NCI-H2107 treated with DMSO at 0.1 percent for 48 hours (cell line): ENCODE measurements around the gene ITGB5.
"Not testable (repeated sequence)": the region's sequence is repeated elsewhere in the genome, so short reads cannot be mapped to it uniquely, and the experiment has no call there.

Source experiments
- DNase-seq: peaks from one replicate; lab custom pipeline; 2025; ENCODE audit not compliant: unreplicated experiment; lab: John Stamatoyannopoulos, UW

ITGB5 gene

DNA sequence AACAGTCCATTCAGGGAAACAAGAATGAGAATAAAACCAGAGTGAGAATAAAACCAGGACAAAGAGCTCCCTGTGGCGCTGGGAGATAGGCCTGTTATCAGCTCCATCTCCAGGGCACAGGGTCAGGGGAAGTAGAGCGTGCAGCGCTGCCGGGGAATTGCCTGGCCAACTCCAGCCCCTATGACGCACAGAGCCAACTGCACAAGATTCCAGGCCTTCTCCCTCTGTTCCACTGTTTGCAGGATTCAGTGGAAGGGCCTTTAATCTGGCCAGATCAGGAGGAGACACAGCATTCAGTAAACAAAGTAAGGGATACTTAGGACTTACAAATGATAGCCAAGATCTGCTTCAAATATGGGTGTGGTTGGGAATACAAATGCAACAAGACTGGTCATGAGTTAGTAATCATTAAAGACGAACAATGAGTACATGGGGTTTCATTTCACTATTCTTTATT, 49.4 kb downstream of the ITGB5 start:
- no peak for DNase-seq

DNA sequence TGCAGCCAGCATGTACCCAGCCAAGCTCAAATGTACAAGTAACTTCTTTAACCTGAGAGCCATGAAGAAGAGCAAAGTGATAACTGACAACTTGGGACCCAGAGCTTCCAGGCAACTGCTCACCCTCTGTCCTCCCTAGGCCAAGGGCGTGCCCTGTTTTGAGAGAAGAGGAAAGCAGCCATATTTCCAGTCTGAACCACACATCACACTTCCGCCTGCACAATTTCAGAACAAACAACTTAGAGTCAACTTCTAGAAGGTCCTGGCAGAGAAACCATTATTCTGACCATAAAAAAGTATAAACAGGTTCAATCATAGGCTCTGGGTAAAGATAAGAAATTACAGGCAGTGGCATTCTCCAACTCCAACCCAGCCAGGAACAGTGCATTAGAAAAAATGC, 50.1 kb downstream of the ITGB5 start:
- DNase-seq: no peak

- DNase-seq: no peak
Measured at GRCh38 chr3:124836448-124836847, 50.7 kb downstream of the ITGB5 start.

GRCh38 chr3:124834723-124835718, 52.1 kb downstream of the ITGB5 start:
- DNase-seq: peak; percentile 99

DNA sequence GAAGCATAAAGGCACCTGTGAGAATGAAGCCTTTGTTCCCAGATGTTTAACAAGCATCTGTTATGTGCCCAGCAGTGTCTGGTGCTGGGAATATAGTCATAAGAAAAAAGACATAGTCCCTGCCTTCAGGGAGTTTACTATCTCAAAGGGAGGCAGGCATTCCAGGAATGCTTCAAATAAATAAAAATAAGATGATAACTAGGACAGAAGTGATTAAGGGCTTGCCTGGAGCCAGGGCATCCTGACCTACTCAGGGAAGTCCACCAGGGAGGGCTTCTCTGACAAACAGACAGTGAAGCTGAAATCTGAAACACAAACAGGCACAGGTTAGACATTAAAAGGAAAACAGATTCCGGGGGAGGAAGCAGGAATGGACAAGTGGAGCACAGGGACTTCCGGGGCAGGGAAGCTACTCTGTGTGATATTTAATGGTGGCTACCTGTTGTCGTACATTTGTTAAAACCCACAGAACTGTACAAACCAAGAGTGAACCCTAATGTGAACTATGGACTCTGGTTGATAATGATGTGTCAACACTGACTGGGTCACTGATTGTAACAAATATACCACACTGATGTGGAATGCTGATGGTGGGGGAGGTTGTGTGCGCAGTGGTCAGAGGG, 53.3 kb downstream of the ITGB5 start:
- no peak for DNase-seq

DNA sequence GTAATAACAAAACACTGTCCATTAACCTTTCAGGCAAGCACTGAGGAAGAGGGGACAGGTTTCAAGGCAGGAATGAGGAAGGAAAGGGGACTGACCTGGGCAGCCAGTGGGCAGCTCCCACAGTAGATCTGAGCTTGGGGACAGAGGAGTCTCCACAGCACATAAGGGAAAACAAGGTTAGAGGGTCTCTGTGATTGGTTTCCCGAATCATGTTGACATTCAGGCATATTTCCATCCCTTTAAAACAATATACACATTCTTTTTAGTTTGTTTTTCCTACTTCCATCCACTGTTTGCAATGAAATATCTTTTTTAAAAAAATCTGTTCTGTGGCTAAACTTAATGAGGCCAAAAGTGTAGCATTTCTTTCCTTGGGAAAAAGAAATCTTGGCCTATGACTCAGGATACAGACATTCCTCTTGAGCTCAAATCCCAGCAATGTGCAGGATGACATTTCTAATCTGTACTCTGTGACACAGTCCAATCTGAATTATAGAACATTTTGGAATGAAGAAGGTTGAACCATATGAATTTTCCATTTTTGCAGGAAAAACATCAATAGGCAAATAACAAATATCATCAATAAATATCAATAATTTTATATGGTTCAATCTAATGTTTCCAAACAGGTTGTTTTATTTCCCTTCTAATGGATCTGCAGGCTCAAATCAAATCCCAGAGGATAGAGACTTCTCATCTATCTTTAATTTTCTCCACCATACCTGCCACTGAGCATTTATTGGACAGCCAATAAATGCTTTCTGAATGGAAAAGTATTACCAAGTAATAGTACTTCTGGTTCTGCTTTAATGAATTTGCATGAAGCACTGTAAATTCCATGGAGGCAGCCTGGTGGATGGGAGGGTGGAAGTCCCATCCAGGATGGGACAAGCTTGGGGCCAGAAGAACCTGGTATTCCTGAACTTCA, 54.1 kb downstream of the ITGB5 start:
- DNase-seq: no peak

DNA sequence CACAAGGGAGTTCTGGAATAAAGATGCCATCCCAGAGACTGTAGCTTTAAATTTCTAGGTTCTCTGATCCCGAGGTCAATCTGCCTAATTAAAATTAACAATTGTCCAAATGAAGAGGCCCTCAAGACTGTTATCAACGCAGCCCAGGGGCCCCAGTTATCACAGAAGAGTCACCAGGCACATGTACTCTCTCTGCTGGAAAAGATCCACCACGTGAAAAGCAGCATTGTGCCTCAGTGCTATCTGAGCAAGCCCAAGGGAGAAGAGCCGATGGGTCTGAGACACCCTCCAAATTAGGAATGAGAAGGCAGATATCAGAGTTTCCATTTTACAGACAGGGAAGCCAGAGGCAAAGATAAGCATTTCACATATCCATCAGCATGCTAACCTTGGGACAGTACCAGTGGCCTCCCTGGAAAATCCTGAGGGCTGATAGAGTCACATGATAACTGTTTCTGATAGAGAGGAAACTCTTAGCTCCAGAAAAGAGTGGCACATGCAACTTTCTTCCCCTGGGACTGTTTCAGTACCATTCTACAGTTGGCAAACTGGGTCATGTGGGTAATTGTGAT, 55.5 kb downstream of the ITGB5 start:
- no peak for DNase-seq

- no peak for DNase-seq
Measured at GRCh38 chr3:124829819-124830554, 57.2 kb downstream of the ITGB5 start.

- DNase-seq: no peak
Measured at GRCh38 chr3:124829178-124829818, 57.9 kb downstream of the ITGB5 start.

DNA sequence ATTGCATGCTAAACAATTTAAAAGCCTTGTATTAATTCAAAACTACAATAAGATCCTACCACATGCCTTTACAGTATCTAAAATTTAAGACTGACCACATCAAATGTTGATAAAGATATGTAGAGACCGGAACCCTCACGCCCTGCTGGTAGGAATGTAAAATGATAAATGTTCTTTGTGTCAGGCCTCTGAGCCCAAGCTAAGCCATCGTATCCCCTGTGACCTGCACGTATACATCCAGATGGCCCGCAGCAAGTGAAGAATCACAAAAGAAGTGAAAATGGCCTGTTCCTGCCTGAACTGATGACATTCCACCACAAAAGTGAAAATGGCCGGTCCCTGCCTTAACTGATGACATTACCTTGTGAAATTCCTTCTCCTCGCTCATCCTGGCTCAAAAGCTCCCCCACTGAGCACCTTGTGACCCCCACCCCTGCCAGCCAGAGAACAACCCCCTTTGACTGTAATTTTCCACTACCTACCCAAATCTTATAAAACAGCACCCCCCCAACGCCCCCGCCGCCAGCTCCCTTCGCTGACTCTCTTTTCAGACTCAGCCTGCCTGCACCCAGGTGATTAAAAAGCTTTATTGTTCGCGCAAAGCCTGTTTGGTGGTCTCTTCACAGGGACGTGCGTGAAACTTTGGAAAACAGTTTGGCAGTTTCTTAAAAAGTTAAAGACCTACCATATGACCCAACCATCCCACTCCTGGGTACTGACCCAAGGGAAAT, 59.5 kb downstream of the ITGB5 start:
- DNase-seq: not testable (repeated sequence)

GRCh38 chr3:124826703-124827102, 60.5 kb downstream of the ITGB5 start:
- DNase-seq: peak; percentile 16

- DNase-seq: no peak
Measured at GRCh38 chr3:124824286-124824915, 62.8 kb downstream of the ITGB5 start.

GRCh38 chr3:124823648-124824047, 63.5 kb downstream of the ITGB5 start:
- no peak for DNase-seq

DNA sequence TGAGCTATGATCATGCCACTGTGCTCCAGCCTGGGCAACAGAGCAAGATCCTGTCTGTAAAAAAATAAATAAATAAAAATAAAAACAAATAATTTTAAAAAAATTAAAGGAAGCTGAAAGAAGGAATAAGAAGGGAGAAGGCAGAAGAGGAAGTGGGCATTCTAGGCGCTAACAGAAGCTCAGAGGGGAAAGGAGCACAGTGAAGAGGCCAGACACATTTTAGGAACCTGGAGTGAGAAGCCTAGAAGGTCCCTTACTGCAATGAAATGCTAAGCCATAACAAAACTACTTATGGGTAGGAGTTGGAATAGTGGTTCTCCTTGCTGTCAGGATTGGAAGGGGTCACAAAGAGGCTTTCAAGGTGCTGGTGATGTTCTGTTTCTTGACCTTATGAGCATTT, 64.0 kb downstream of the ITGB5 start:
- no peak for DNase-seq

DNA sequence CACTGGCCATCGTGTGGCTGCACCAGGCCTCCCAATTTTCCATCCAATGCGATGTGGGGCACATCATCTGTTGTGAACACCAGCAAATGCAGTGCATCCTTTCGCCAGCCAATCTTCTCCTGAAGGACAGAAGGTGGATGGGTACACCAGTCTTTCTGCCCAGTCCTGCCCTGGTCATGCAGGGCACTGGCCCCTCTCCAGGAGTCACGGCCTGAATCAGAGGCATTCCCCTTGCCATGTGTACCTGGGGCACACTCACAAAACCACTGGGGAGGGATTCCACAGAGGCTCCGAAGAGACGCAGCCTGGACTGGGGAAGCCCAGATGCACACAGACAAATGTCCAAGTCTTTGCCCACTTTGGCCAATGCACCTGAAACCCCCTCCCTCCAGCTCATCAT, 65.8 kb downstream of the ITGB5 start:
- no peak for DNase-seq

DNA sequence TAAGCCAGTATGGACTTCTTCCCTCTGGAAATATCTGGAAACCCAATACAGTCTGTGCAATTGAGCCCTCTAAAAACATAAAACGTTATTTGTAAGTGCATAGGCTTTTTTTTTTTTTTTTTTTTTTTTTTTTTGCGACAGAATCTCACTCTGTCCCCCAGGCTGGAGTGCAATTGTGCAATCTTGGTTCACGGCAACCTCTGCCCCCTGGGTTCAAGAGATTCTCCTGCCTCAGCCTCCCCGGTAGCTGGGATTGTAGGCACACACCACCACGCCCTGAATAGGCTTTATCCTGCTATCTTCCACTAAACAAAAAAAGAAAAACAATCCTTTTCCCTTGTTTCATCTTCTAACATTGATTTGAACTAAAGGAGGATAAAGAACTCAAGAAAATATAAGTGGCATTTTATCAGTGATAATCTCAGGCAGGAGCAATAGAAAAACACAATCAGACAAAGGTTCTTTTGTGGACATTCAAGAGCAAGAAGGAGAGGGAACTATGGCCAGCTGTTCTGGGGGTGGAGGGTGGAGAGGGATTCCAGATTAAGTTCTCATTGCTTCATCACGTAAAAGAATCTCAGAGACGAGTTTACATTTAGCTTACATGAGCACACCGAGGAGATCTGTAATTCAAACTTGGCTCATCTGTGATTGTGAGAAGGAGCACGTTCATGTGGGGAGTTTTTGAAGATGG, 68.6 kb downstream of the ITGB5 start:
- no peak for DNase-seq

DNA sequence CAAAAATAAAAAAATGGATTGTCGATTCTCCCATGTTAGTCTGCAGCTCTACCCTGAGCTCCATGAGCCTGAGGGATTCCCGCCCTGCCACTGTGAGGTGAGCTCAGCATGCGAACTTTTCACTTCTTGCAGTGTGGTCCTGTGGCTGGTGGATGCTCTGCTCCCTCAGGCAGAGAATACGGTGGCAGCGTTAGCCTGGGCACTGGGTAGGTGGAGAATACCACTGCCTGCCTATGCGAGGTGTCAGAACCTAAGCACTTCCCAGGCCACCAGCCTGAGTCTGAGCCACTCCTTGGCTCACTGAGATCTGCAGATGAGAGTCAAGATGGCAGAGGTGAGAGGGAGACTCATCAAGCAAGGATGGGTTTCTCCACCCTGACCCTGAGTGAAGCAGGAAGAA, 70.1 kb downstream of the ITGB5 start:
- no peak for DNase-seq

GRCh38 chr3:124816206-124816605, 71.0 kb downstream of the ITGB5 start:
- DNase-seq: no peak
